Stomach (tissue), 4 donors: ENCODE results near the gene NUP93.

ENCODE experiments used
- CTCF ChIP-seq, 7 experiments: fragments of 450-650 bp in 4 of 7; fragments of 200-600 bp in 3 of 7; sonication (generic) in 3 of 7; IDR thresholded peaks; one replicate each; pipeline ENCODE4 v1.5.1; 2016 to 2019; ENCODE audit warnings: antibody characterized with exemption in 7 of 7, control low read depth in 2 of 7, mild to moderate bottlenecking in 1 of 7
- EP300 ChIP-seq: sonication (generic); formaldehyde crosslinking; IDR thresholded peaks from one replicate; pipeline ENCODE4 v1.6.1; 2017; ENCODE audit warnings: antibody characterized with exemption
- POLR2A ChIP-seq, 4 donors: fragments of 450-650 bp; IDR thresholded peaks; one replicate each; pipeline ENCODE4 v1.6.1; 2016; ENCODE audit warnings: antibody characterized with exemption in 4 of 4, control low read depth in 2 of 4, mild to moderate bottlenecking in 1 of 4, moderate library complexity in 1 of 4
- POLR2AphosphoS5 ChIP-seq, 3 donors: sonication (generic); formaldehyde crosslinking; IDR thresholded peaks; one replicate each; pipeline ENCODE4 v1.6.1; 2016; ENCODE audit warnings: antibody characterized with exemption in 3 of 3

- TF ChIP-seq CTCF (IDR thresholded peaks at IDR 0.05) = no peak
- no peak for TF ChIP-seq POLR2AphosphoS5 (IDR thresholded peaks at IDR 0.05)
- no peak for TF ChIP-seq EP300
- TF ChIP-seq POLR2A (IDR thresholded peaks at IDR 0.05) = no peak
Measured at GRCh38 chr16:56700631-56701030, 29.3 kb upstream of the NUP93 start.
